Stimulated activated CD4-positive, alpha-beta T cell treated with anti-CD3 and anti-CD28 coated beads, Interleukin-2, amount 100 ng/mL, for 24 hours (primary cell): ENCODE measurements around the gene PRSS50.

Experiments
- DNase-seq, 2 donors: peaks; one replicate each; pipeline ENCODE4 v3.0.0-alpha.2; 2020

PRSS50 gene

GRCh38 chr3:46669191-46669999, 48.3 kb downstream of the PRSS50 start:
- DNase-seq, result no peak

GRCh38 chr3:46668591-46668990, 49.1 kb downstream of the PRSS50 start:
- DNase-seq, result no peak

GRCh38 chr3:46668116-46668515, 49.6 kb downstream of the PRSS50 start:
- no peak for DNase-seq

- DNase-seq, result no peak
Measured at GRCh38 chr3:46667657-46668056, 50.0 kb downstream of the PRSS50 start.

- no peak for DNase-seq
Measured at GRCh38 chr3:46667061-46667621, 50.5 kb downstream of the PRSS50 start.

GRCh38 chr3:46666453-46666845, 51.2 kb downstream of the PRSS50 start:
- DNase-seq, result no peak

- no peak for DNase-seq
Measured at GRCh38 chr3:46665763-46666452, 51.8 kb downstream of the PRSS50 start.

- DNase-seq, result no peak
Measured at GRCh38 chr3:46664971-46665762, 52.5 kb downstream of the PRSS50 start.

- DNase-seq, result no peak
Measured at GRCh38 chr3:46664188-46664970, 53.3 kb downstream of the PRSS50 start.

- DNase-seq, result no peak
Measured at GRCh38 chr3:46663591-46664135, 54.0 kb downstream of the PRSS50 start.

- DNase-seq, result no peak
Measured at GRCh38 chr3:46662771-46663551, 54.7 kb downstream of the PRSS50 start.
